ENCODE data around the gene LMBR1.

- no peak for TF ChIP-seq CTCF (IDR thresholded peaks at IDR 0.05; ENCODE audit: poor library complexity)
- no peak for TF ChIP-seq EZH2phosphoT487 (IDR thresholded peaks at IDR 0.05; ENCODE audit: low read depth, severe bottlenecking, unreplicated experiment)
- no peak for TF ChIP-seq EZH2 (IDR thresholded peaks at IDR 0.05; ENCODE audit: borderline replicate concordance)
Observed at GRCh38 chr7:156842740-156843140, 50.2 kb downstream of the LMBR1 start.
